B cell (primary cell): Measurements from ENCODE around the gene TNN. TPM values are rescaled to one million over a fixed set of nuclear protein-coding genes. Genes with fewer than 3 reads are reported as not detected.

Experiments
- ATAC-seq: fragments of 200-7000 bp; cut with Tn5 transposase; one replicate; pipeline ENCODE4 v1.10.0; 2021; ENCODE audit warnings: low read depth, mild to moderate bottlenecking, moderate number of reproducible peaks, moderate library complexity
- CTCF ChIA-PET: fragments of 350-600 bp; sonication (Branson Sonifier 250); formaldehyde crosslinking; loops from one replicate; lab custom pipeline; 2021; ENCODE audit warnings: antibody characterized with exemption, inconsistent platforms; lab: Charles Lee
- POLR2A ChIA-PET: fragments of 350-600 bp; sonication (Branson Sonifier 250); formaldehyde crosslinking; loops from one replicate; lab custom pipeline; 2021; ENCODE audit warnings: antibody characterized with exemption; lab: Charles Lee
- DNase-seq: peaks from one replicate; pipeline ENCODE4 v3.0.0; 2013
- H2AFZ ChIP-seq: 2 replicates; pipeline ENCODE4 v1.6.1; 2012; ENCODE audit warnings: mild to moderate bottlenecking, low read depth, low read length; ENCODE audit not compliant: insufficient read depth, poor library complexity, severe bottlenecking
- H3K27ac ChIP-seq, 2 donors: 1 replicate in 1 of 2; 2 replicates in 1 of 2; pipeline ENCODE4 v1.5.1; 2012 to 2013; ENCODE audit warnings: low read length in 2 of 2, mild to moderate bottlenecking in 2 of 2, moderate library complexity in 1 of 2
- H3K27me3 ChIP-seq, 4 experiments: fragments of 200-600 bp in 1 of 4; sonication (generic) in 1 of 4; replicated peaks in 1 of 4; 1 replicate in 2 of 4; 2 replicates in 2 of 4; pipeline versions ENCODE4 v1.6.1 to v1.7.0; 2013 to 2016; ENCODE audit warnings: low read length in 3 of 4, mild to moderate bottlenecking in 2 of 4, mixed read lengths in 1 of 4, moderate library complexity in 1 of 4; ENCODE audit not compliant: insufficient read depth in 4 of 4, control insufficient read depth in 3 of 4; ENCODE audit errors: control extremely low read depth in 1 of 4
- H3K36me3 ChIP-seq, 2 experiments: replicated peaks in 1 of 2; 1 replicate in 1 of 2; 2 replicates in 1 of 2; pipeline versions ENCODE4 v1.6.1 to v1.7.1; 2013; ENCODE audit warnings: low read length in 1 of 2; ENCODE audit not compliant: insufficient read depth in 2 of 2, control insufficient read depth in 1 of 2; ENCODE audit errors: control extremely low read depth in 1 of 2, extremely low read depth in 1 of 2
- H3K4me1 ChIP-seq, 2 donors: fragments of 200-600 bp in 1 of 2; sonication (generic) in 1 of 2; 1 replicate in 1 of 2; 2 replicates in 1 of 2; pipeline versions ENCODE4 v1.5.1 to v1.6.1; 2013 to 2017; ENCODE audit warnings: low read length in 2 of 2; ENCODE audit not compliant: control insufficient read depth in 2 of 2, insufficient read depth in 2 of 2
- H3K4me2 ChIP-seq: replicated peaks from 2 replicates; pipeline ENCODE3; 2012; ENCODE audit warnings: mild to moderate bottlenecking, low read depth, low read length; ENCODE audit not compliant: poor library complexity, severe bottlenecking
- H3K4me3 ChIP-seq, 5 experiments: fragments of 200-600 bp in 1 of 5; sonication (generic) in 1 of 5; 1 replicate in 3 of 5; 2 replicates in 2 of 5; pipeline versions ENCODE4 v1.5.1 to v1.7.0; 2011 to 2016; ENCODE audit warnings: low read length in 4 of 5, mild to moderate bottlenecking in 4 of 5, low read depth in 2 of 5, control low read depth in 1 of 5, moderate library complexity in 1 of 5; ENCODE audit not compliant: insufficient read depth in 1 of 5; ENCODE audit errors: control extremely low read depth in 1 of 5, extremely low read depth in 1 of 5
- H3K79me2 ChIP-seq: fragments of 200-600 bp; sonication (generic); one replicate; pipeline ENCODE4 v1.6.0; 2016; ENCODE audit warnings: low read length; ENCODE audit not compliant: control insufficient read depth, insufficient read depth
- H3K9ac ChIP-seq: fragments of 200-600 bp; sonication (generic); 2 replicates; pipeline ENCODE4 v1.6.1; 2017; ENCODE audit warnings: mild to moderate bottlenecking, low read length, moderate library complexity
- H3K9me3 ChIP-seq, 3 donors: one replicate each; pipeline versions ENCODE4 v1.6.1 to v1.7.1; 2013; ENCODE audit warnings: low read length in 2 of 3; ENCODE audit not compliant: control insufficient read depth in 2 of 3, insufficient read depth in 1 of 3; ENCODE audit errors: control extremely low read depth in 1 of 3
- H4K20me1 ChIP-seq: 2 replicates; pipeline ENCODE4 v1.6.0; 2012; ENCODE audit warnings: mild to moderate bottlenecking, low read length; ENCODE audit not compliant: insufficient read depth, control insufficient read depth, poor library complexity, severe bottlenecking
- H3K27ac Mint-ChIP-seq: one replicate; pipeline ENCODE4 v1.8.0; 2021; ENCODE audit warnings: mixed read lengths
- H3K27me3 Mint-ChIP-seq: one replicate; pipeline ENCODE4 v1.8.0; 2021; ENCODE audit warnings: mixed read lengths
- H3K4me1 Mint-ChIP-seq: one replicate; pipeline ENCODE4 v1.8.0; 2021; ENCODE audit warnings: mixed read lengths
- H3K4me3 Mint-ChIP-seq: one replicate; pipeline ENCODE4 v1.8.0; 2021; ENCODE audit warnings: mixed read lengths
- H3K9me3 Mint-ChIP-seq: one replicate; pipeline ENCODE4 v1.8.0; 2022; ENCODE audit warnings: mixed read lengths; ENCODE audit not compliant: insufficient read depth
- EZH2 ChIP-seq: IDR thresholded peaks from 2 replicates; pipeline ENCODE4 v1.6.1; 2012; ENCODE audit warnings: borderline replicate concordance, low read depth, mild to moderate bottlenecking, moderate library complexity, low read length; ENCODE audit not compliant: insufficient read depth, poor library complexity, severe bottlenecking
- WGBS: methylation state at CpG from one replicate; pipeline ENCODE4 v1.1.5; 2013; ENCODE audit warnings: missing lambda C conversion rate; ENCODE audit not compliant: insufficient coverage; 5-methylcytosine and 5-hydroxymethylcytosine counted together
- intact Hi-C: fragments of 100-400 bp; cut with micrococcal nuclease; formaldehyde crosslinking; loops from one replicate; pipeline ENCODE4 v1.10.0; 2022
- polyA plus RNA-seq: library from polyadenylated mRNA; depleted of rRNA; stranded (reverse); fragments of >200 nt; gene quantifications from 2 replicates; pipeline ENCODE4 v1.2.3, GENCODE V29; 2012
- total RNA-seq, 2 donors: library from RNA; stranded (reverse); fragments of 120-200 nt in 1 of 2; gene quantifications; 1 replicate in 1 of 2; 2 replicates in 1 of 2; pipeline versions ENCODE4 v1.2.3 to v1.2.4, GENCODE V29; 2013 to 2022
- TF ChIP-seq, protein P1 (sequence below): fragments of 200-600 bp; IDR thresholded peaks from one replicate; pipeline ENCODE4 v1.8.0; 2022; ENCODE audit warnings: antibody characterized with exemption, mild to moderate bottlenecking

TNN gene
- total and polyA plus RNA-seq, 2 donors (not counting 1 experiment from before 2014, with no cell fraction given) = not detected

DNA sequence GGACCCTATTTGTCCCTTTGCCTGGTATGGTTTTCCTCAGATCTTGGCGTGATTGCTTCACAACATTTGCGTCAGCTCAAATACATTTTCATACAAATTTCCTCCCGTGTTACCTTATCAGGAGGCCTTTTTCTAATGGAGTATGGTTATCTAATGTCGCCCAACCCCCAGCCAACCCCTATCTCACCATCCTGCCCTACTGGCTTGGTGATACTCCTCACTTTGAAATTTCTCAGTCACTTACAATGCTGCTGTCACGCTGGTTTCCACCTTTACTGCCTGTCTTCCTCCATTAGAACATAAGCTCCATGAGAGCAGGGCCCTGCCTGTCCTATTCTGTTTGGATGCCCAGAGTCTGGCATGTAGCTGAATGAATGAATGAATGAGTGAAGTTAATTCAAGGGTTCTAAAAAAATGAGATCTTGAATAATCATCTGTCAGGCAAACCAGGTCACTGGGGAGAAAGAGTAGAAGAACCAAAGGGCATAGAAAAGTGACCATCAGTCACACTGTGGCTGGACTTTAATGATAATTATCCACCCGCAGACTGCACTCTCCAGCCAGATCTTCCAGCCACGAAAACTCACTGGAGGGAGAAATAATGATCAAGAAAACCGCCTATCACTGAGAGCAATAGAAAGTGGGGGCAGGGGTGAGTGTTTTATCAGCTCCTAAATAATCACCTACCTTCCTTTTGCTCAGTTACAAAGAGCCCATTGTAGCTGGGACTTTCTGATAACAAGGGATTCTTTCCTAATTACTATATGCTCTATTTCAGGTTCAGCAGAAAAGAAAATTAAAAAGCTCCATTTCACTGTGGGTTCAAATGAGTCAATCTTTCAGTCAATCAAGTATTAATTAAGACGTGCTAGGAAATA, 103.6 kb downstream of the TNN start:
- peaks cover 78% of the 10 kb centered on the region for H3K4me1 Mint-ChIP-seq
- TF ChIP-seq EZH2 = no peak
- TF ChIP-seq, protein P1, sequence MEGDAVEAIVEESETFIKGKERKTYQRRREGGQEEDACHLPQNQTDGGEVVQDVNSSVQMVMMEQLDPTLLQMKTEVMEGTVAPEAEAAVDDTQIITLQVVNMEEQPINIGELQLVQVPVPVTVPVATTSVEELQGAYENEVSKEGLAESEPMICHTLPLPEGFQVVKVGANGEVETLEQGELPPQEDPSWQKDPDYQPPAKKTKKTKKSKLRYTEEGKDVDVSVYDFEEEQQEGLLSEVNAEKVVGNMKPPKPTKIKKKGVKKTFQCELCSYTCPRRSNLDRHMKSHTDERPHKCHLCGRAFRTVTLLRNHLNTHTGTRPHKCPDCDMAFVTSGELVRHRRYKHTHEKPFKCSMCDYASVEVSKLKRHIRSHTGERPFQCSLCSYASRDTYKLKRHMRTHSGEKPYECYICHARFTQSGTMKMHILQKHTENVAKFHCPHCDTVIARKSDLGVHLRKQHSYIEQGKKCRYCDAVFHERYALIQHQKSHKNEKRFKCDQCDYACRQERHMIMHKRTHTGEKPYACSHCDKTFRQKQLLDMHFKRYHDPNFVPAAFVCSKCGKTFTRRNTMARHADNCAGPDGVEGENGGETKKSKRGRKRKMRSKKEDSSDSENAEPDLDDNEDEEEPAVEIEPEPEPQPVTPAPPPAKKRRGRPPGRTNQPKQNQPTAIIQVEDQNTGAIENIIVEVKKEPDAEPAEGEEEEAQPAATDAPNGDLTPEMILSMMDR = no peak
- H3K27me3 ChIP-seq = no peaks in the 10 kb centered on the region
- no peaks in the 10 kb centered on the region for H3K9me3 ChIP-seq
- intact Hi-C loops = no loop called here
- ATAC-seq (no peak), DNase-seq (no peak)
- POLR2A ChIA-PET = no interaction called here
- H4K20me1 ChIP-seq = peaks cover 91% of the 10 kb centered on the region
- WGBS = no CpG with 5 or more reads among the region's 9 CpGs
- no peaks in the 10 kb centered on the region for H3K9me3 Mint-ChIP-seq
- H3K27ac Mint-ChIP-seq = peak overlapping the region; percentile 66
- no peaks in the 10 kb centered on the region for H3K27me3 Mint-ChIP-seq
- H3K4me1 ChIP-seq = peaks cover 28 to 30% of the 10 kb centered on the region in 2 donors
- CTCF ChIA-PET = interaction anchor here (1.0 to 5.4 kb wide), 4 partner anchors 10 to 148 kb away, joined by 3 to 40 read pairs (median 10); no protein-coding TSS in a partner anchor
- no peak overlapping the region for H2AFZ ChIP-seq
- peaks cover 23 to 91% of the 10 kb centered on the region in 2 experiments for H3K36me3 ChIP-seq
- no peak overlapping the region for H3K4me3 Mint-ChIP-seq
- H3K79me2 ChIP-seq = peaks cover 85% of the 10 kb centered on the region
- H3K4me2 ChIP-seq = no peak overlapping the region
- no peak overlapping the region for H3K9ac ChIP-seq
- H3K27ac ChIP-seq = peak overlapping the region in 1 of 2 donors; percentile 54
- no peak overlapping the region for H3K4me3 ChIP-seq

DNA sequence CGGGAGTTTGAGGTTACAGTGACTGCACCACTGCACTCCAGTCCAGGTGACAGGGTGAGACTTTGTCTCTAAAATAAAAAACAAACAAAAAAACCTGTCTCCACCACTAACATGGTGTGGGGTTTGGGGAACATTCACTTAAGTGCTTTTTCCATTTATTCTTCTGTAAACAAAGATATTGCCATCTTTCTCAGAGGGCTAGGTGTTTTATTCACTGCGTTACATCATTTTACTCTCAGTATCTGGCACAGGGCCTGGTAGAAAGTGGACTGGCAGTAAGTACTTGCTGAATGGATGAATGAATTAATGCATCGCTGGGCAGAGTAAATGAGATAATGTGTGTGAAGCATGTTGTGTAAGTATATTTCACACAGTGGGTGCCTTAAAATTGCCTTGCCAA, 104.9 kb downstream of the TNN start:
- Mint-ChIP-seq H3K27ac (no peak overlapping the region), H3K27me3 (no peaks in the 10 kb centered on the region), H3K4me3 (no peak overlapping the region), H3K9me3 (no peaks in the 10 kb centered on the region), H3K4me1 (peaks cover 84% of the 10 kb centered on the region)
- ChIA-PET CTCF (interaction anchor here (0.6 to 5.4 kb wide), 4 partner anchors 18 to 147 kb away, joined by 3 to 40 read pairs (median 10); no protein-coding TSS in a partner anchor), POLR2A (no interaction called here)
- H3K4me3 ChIP-seq = no peak overlapping the region
- peaks cover 87% of the 10 kb centered on the region for H3K79me2 ChIP-seq
- no CpG with 5 or more reads among the region's 3 CpGs for WGBS
- H3K4me2 ChIP-seq = no peak overlapping the region
- intact Hi-C loops = no loop called here
- no peaks in the 10 kb centered on the region for H3K9me3 ChIP-seq
- no peak for TF ChIP-seq EZH2
- TF ChIP-seq, protein P1 = no peak
- peaks cover 91% of the 10 kb centered on the region for H4K20me1 ChIP-seq
- no peak overlapping the region for H2AFZ ChIP-seq
- DNase-seq = no peak
- H3K27ac ChIP-seq = peak overlapping the region in 1 of 2 donors; percentile 54
- H3K27me3 ChIP-seq = no peaks in the 10 kb centered on the region
- H3K36me3 ChIP-seq = peaks cover 24 to 90% of the 10 kb centered on the region in 2 experiments
- no peak overlapping the region for H3K9ac ChIP-seq
- H3K4me1 ChIP-seq = peaks cover 32 to 35% of the 10 kb centered on the region in 2 donors
- ATAC-seq = no peak
